Ascending aorta (tissue), 2 donors: ENCODE data around the gene CCDC7. TPM values are rescaled to one million over a fixed set of nuclear protein-coding genes. Genes with fewer than 3 reads are reported as not detected.

ENCODE experiments used
- DNase-seq, 2 donors: peaks; one replicate each; pipeline ENCODE4 v3.0.0-alpha.2; 2019; ENCODE audit warnings: low spot score in 2 of 2
- H3K27ac ChIP-seq, 2 donors: fragments of 200-600 bp; sonication (generic); one replicate each; pipeline ENCODE4 v1.5.1; 2016 to 2017; ENCODE audit warnings: mild to moderate bottlenecking in 1 of 2
- H3K27me3 ChIP-seq: fragments of 200-600 bp; sonication (generic); one replicate; pipeline ENCODE4 v1.5.1; 2017
- H3K36me3 ChIP-seq, 2 donors: fragments of 200-600 bp; sonication (generic); one replicate each; pipeline ENCODE4 v1.5.1; 2016
- H3K4me1 ChIP-seq, 2 donors: fragments of 200-600 bp; sonication (generic); one replicate each; pipeline ENCODE4 v1.5.1; 2016 to 2017; ENCODE audit warnings: mild to moderate bottlenecking in 1 of 2
- H3K4me3 ChIP-seq, 2 donors: fragments of 200-600 bp; sonication (generic); one replicate each; pipeline ENCODE4 v1.5.1; 2016 to 2017; ENCODE audit warnings: mild to moderate bottlenecking in 1 of 2
- H3K9me3 ChIP-seq, 2 donors: fragments of 200-600 bp; sonication (generic); one replicate each; pipeline ENCODE4 v1.5.1; 2016
- intact Hi-C: fragments of 100-400 bp; cut with DNase I; formaldehyde crosslinking; loops from one replicate; pipeline ENCODE4 v1.15.1; 2023
- total RNA-seq: library from RNA; depleted of rRNA; stranded (reverse); fragments of >200 nt; gene quantifications from one replicate; pipeline ENCODE4 v1.1.0, GENCODE V29; 2016
- TF ChIP-seq, protein P1 (sequence below), 3 experiments: fragments of 200-600 bp in 2 of 3; fragments of 450-650 bp in 1 of 3; sonication (generic) in 2 of 3; IDR thresholded peaks; one replicate each; pipeline ENCODE4 v1.5.1; 2016 to 2019; ENCODE audit warnings: antibody characterized with exemption in 3 of 3, mild to moderate bottlenecking in 1 of 3, moderate library complexity in 1 of 3

Gene CCDC7
- total RNA-seq, 1 donor from 2014 or later = 56.9 TPM

DNA sequence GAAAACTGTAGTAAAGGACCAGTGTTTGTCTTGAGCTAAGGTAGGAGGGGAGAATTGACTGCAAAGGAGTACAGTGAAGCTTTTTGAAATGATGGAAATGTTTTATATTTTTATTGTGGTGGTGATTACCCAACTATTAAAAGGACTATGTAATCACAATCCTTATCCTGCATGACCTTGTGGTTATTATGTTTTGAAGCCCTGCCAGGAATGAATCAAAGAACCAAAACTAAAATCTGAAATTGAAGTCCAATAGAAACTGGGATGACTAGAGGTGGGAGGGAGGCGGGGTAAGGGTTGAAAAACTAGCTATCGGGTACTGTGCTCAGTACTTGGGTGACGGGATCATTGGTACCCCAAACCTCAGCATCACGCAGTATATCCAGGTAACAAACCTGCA is 8.2 kb downstream of the CCDC7 start:
- no peak overlapping the region for H3K4me3 ChIP-seq
- H3K27ac ChIP-seq = no peak overlapping the region
- H3K9me3 ChIP-seq = no peaks in the 10 kb centered on the region
- H3K36me3 ChIP-seq = peaks cover 15 to 22% of the 10 kb centered on the region in 2 donors
- H3K27me3 ChIP-seq = no peaks in the 10 kb centered on the region
- intact Hi-C loops = no loop called here
- TF ChIP-seq, protein P1, sequence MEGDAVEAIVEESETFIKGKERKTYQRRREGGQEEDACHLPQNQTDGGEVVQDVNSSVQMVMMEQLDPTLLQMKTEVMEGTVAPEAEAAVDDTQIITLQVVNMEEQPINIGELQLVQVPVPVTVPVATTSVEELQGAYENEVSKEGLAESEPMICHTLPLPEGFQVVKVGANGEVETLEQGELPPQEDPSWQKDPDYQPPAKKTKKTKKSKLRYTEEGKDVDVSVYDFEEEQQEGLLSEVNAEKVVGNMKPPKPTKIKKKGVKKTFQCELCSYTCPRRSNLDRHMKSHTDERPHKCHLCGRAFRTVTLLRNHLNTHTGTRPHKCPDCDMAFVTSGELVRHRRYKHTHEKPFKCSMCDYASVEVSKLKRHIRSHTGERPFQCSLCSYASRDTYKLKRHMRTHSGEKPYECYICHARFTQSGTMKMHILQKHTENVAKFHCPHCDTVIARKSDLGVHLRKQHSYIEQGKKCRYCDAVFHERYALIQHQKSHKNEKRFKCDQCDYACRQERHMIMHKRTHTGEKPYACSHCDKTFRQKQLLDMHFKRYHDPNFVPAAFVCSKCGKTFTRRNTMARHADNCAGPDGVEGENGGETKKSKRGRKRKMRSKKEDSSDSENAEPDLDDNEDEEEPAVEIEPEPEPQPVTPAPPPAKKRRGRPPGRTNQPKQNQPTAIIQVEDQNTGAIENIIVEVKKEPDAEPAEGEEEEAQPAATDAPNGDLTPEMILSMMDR (IDR thresholded peaks at IDR 0.05) = no peak
- DNase-seq = no peak
- H3K4me1 ChIP-seq = no peaks in the 10 kb centered on the region

DNA sequence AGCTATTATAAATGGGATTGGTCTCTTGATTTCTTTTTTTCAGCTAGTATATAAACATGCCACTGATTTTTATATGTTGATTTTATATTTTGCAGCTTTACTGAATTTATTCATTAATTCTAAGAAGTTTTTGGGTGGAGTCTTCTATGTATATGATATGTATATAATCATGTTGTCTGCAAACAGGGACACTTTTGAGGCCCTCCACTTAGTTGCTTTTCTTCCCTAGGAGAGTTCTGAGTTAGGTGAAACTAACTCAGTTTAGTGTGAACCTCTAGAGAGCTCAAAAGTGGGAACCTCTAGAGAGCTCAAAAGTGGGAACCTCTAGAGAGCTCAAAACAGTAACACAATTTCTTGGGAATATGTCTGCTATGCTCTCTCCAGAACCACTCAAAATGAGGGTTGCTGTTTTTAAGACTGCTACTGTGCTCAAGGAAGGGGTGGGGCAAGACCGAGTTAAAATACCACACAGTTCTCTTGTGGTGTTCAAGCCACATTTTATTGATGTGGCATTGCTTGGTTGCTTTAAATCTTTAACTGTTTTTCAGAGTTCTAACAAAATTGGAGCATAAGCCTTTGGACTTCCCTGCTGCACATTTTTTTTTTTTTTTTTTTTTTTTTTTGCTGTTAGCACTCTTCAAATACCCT is 13.2 kb downstream of the CCDC7 start:
- no peaks in the 10 kb centered on the region for H3K4me1 ChIP-seq
- no peaks in the 10 kb centered on the region for H3K27me3 ChIP-seq
- H3K4me3 ChIP-seq = no peak overlapping the region
- TF ChIP-seq, protein P1 (IDR thresholded peaks at IDR 0.05) = no peak
- intact Hi-C loops = no loop called here
- H3K36me3 ChIP-seq = peaks cover 0 to 13% of the 10 kb centered on the region in 2 donors
- no peak for DNase-seq
- no peaks in the 10 kb centered on the region for H3K9me3 ChIP-seq
- H3K27ac ChIP-seq = no peak overlapping the region

DNA sequence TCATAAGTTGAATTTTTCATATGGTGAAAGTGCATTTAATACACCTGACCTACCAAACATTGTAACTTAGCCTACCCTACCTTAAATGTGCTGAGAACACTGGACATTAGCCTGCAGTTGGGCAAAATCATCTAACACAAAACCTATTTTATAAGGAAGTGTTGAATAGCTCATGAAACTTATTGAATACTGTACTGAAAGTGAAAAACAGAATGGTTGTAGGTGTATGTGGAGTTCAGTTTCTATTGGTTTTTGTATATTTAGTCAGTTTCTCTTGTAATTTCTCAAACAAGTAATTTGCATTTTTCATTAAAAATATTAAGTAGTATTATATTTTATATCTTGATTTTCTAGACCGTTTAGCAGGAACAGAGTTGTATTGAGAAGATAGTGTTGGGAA is 15.3 kb downstream of the CCDC7 start:
- TF ChIP-seq, protein P1 (IDR thresholded peaks at IDR 0.05) = no peak
- no peak overlapping the region for H3K4me3 ChIP-seq
- no peak overlapping the region for H3K27ac ChIP-seq
- H3K4me1 ChIP-seq = no peaks in the 10 kb centered on the region
- no peaks in the 10 kb centered on the region for H3K9me3 ChIP-seq
- intact Hi-C loops = no loop called here
- DNase-seq = no peak
- peaks cover 0 to 6% of the 10 kb centered on the region in 2 donors for H3K36me3 ChIP-seq
- no peaks in the 10 kb centered on the region for H3K27me3 ChIP-seq

GRCh38 chr10:32471232-32471631 is 25.3 kb downstream of the CCDC7 start:
- no peak overlapping the region for H3K4me3 ChIP-seq
- H3K27ac ChIP-seq = no peak overlapping the region
- TF ChIP-seq, protein P1 (IDR thresholded peaks at IDR 0.05) = no peak
- intact Hi-C loops = no loop called here
- H3K27me3 ChIP-seq = no peaks in the 10 kb centered on the region
- peaks cover 8 to 19% of the 10 kb centered on the region in 2 donors for H3K36me3 ChIP-seq
- H3K9me3 ChIP-seq = no peaks in the 10 kb centered on the region
- no peaks in the 10 kb centered on the region for H3K4me1 ChIP-seq
- no peak for DNase-seq

GRCh38 chr10:32477499-32477898 is 31.6 kb downstream of the CCDC7 start:
- intact Hi-C loops = no loop called here
- Histone ChIP-seq H3K9me3 (peaks cover 6 to 16% of the 10 kb centered on the region in 2 donors), H3K4me3 (no peak overlapping the region), H3K4me1 (no peaks in the 10 kb centered on the region), H3K27me3 (no peaks in the 10 kb centered on the region), H3K36me3 (peaks cover 21 to 45% of the 10 kb centered on the region in 2 donors), H3K27ac (no peak overlapping the region)
- TF ChIP-seq, protein P1 (IDR thresholded peaks at IDR 0.05) = no peak
- no peak for DNase-seq
